Measurements from ENCODE around the gene GPX3.

The GPX3 gene

GRCh38 chr5:151040211-151040747 lies 19.9 kb downstream of the GPX3 start:
- no peak overlapping the region for H3K27ac ChIP-seq
- no peak for TF ChIP-seq ZFX (IDR thresholded peaks at IDR 0.05; ENCODE audit: borderline replicate concordance)
- TF ChIP-seq CTCF (IDR thresholded peaks at IDR 0.05), result no peak

- no peak for TF ChIP-seq CTCF (IDR thresholded peaks at IDR 0.05)
- no peak for TF ChIP-seq ZFX (IDR thresholded peaks at IDR 0.05; ENCODE audit: borderline replicate concordance)
- no peak overlapping the region for H3K27ac ChIP-seq
Observed at GRCh38 chr5:151041577-151042268, 21.3 kb downstream of the GPX3 start.

GRCh38 chr5:151042453-151043093 lies 22.2 kb downstream of the GPX3 start:
- H3K27ac ChIP-seq, result no peak overlapping the region
- TF ChIP-seq CTCF (IDR thresholded peaks at IDR 0.05) (no peak), ZFX (IDR thresholded peaks at IDR 0.05; ENCODE audit: borderline replicate concordance) (no peak)

- TF ChIP-seq ZFX (IDR thresholded peaks at IDR 0.05; ENCODE audit: borderline replicate concordance) (no peak), CTCF (IDR thresholded peaks at IDR 0.05) (peak; percentile 70)
- no peak overlapping the region for H3K27ac ChIP-seq
Observed at GRCh38 chr5:151047814-151048425, 27.5 kb downstream of the GPX3 start.

- H3K27ac ChIP-seq, result no peak overlapping the region
- TF ChIP-seq CTCF (IDR thresholded peaks at IDR 0.05) (no peak), ZFX (IDR thresholded peaks at IDR 0.05; ENCODE audit: borderline replicate concordance) (no peak)
Observed at GRCh38 chr5:151048526-151048925, 28.1 kb downstream of the GPX3 start.

- peak; percentile 83 for TF ChIP-seq CTCF (IDR thresholded peaks at IDR 0.05)
- TF ChIP-seq ZFX (IDR thresholded peaks at IDR 0.05; ENCODE audit: borderline replicate concordance), result no peak
- no peak overlapping the region for H3K27ac ChIP-seq
Observed at GRCh38 chr5:151051066-151051930, 30.9 kb downstream of the GPX3 start.

All from 22Rv1 (cell line).